ENCODE results near the gene SEPTIN3. TPM values are rescaled to one million over a fixed set of nuclear protein-coding genes. Genes with fewer than 3 reads are reported as not detected.

SEPTIN3 gene
- polyA plus RNA-seq, 1 donor from 2014 or later: 167 TPM

- Histone ChIP-seq H3K27me3 (ENCODE audit: insufficient read depth, low read depth, low read length) (no peaks in the 10 kb centered on the region), H3K27ac (ENCODE audit: low read length) (no peak overlapping the region), H3F3A (ENCODE audit: insufficient read depth, low read length, poor library complexity, severe bottlenecking) (no peaks in the 10 kb centered on the region), H3K36me3 (ENCODE audit: insufficient read depth, low read length) (peaks cover 6% of the 10 kb centered on the region), H4K20me1 (ENCODE audit: insufficient read depth) (no peaks in the 10 kb centered on the region), H3K9me2 (ENCODE audit: insufficient read depth, low read length) (no peaks in the 10 kb centered on the region), H3K9ac (ENCODE audit: low read length) (no peak overlapping the region), H2AFZ (ENCODE audit: low read depth, low read length) (no peak overlapping the region), H3K4me2 (ENCODE audit: low read length) (no peak overlapping the region), H3K9me3 (ENCODE audit: low read length) (no peaks in the 10 kb centered on the region), H3K79me2 (replicated peaks; ENCODE audit: insufficient read depth, low read length) (no peaks in the 10 kb centered on the region), H3K4me3 (ENCODE audit: low read length) (no peak overlapping the region)
- no peak for TF ChIP-seq TAF1 (IDR thresholded peaks at IDR 0.05; ENCODE audit: low read depth)
- no peak for TF ChIP-seq POLR2AphosphoS5 (IDR thresholded peaks at IDR 0.05)
- no peak for TF ChIP-seq RAD21 (conservative IDR thresholded peaks at IDR 0.05)
- TF ChIP-seq MXI1 (conservative IDR thresholded peaks at IDR 0.05; ENCODE audit: poor library complexity, severe bottlenecking): no peak
- TF ChIP-seq SMC3 (conservative IDR thresholded peaks at IDR 0.05; ENCODE audit: poor library complexity): no peak
- TF ChIP-seq EP300 (conservative IDR thresholded peaks at IDR 0.05; ENCODE audit: poor library complexity, severe bottlenecking): no peak
- TF ChIP-seq, protein P1, sequence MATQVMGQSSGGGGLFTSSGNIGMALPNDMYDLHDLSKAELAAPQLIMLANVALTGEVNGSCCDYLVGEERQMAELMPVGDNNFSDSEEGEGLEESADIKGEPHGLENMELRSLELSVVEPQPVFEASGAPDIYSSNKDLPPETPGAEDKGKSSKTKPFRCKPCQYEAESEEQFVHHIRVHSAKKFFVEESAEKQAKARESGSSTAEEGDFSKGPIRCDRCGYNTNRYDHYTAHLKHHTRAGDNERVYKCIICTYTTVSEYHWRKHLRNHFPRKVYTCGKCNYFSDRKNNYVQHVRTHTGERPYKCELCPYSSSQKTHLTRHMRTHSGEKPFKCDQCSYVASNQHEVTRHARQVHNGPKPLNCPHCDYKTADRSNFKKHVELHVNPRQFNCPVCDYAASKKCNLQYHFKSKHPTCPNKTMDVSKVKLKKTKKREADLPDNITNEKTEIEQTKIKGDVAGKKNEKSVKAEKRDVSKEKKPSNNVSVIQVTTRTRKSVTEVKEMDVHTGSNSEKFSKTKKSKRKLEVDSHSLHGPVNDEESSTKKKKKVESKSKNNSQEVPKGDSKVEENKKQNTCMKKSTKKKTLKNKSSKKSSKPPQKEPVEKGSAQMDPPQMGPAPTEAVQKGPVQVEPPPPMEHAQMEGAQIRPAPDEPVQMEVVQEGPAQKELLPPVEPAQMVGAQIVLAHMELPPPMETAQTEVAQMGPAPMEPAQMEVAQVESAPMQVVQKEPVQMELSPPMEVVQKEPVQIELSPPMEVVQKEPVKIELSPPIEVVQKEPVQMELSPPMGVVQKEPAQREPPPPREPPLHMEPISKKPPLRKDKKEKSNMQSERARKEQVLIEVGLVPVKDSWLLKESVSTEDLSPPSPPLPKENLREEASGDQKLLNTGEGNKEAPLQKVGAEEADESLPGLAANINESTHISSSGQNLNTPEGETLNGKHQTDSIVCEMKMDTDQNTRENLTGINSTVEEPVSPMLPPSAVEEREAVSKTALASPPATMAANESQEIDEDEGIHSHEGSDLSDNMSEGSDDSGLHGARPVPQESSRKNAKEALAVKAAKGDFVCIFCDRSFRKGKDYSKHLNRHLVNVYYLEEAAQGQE (IDR thresholded peaks at IDR 0.05; ENCODE audit: borderline replicate concordance): no peak
- no peak for TF ChIP-seq EZH2 (IDR thresholded peaks at IDR 0.05; ENCODE audit: borderline replicate concordance, insufficient read depth, low read length, poor library complexity, severe bottlenecking)
- TF ChIP-seq CTCF (IDR thresholded peaks at IDR 0.05; ENCODE audit: poor library complexity, severe bottlenecking): no peak
Measured at GRCh38 chr22:41995211-41995610, 26.0 kb downstream of the SEPTIN3 start.

- Histone ChIP-seq H3K36me3 (ENCODE audit: insufficient read depth, low read length) (peaks cover 6% of the 10 kb centered on the region), H3K79me2 (replicated peaks; ENCODE audit: insufficient read depth, low read length) (no peaks in the 10 kb centered on the region), H3K27me3 (ENCODE audit: insufficient read depth, low read depth, low read length) (no peaks in the 10 kb centered on the region), H3K9ac (ENCODE audit: low read length) (no peak overlapping the region), H3K27ac (ENCODE audit: low read length) (no peak overlapping the region), H3F3A (ENCODE audit: insufficient read depth, low read length, poor library complexity, severe bottlenecking) (no peaks in the 10 kb centered on the region), H4K20me1 (ENCODE audit: insufficient read depth) (no peaks in the 10 kb centered on the region), H3K9me3 (ENCODE audit: low read length) (no peaks in the 10 kb centered on the region), H3K9me2 (ENCODE audit: insufficient read depth, low read length) (no peaks in the 10 kb centered on the region), H3K4me3 (ENCODE audit: low read length) (no peak overlapping the region), H3K4me2 (ENCODE audit: low read length) (no peak overlapping the region), H2AFZ (ENCODE audit: low read depth, low read length) (no peak overlapping the region)
- TF ChIP-seq, protein P1 (IDR thresholded peaks at IDR 0.05; ENCODE audit: borderline replicate concordance): no peak
Measured at GRCh38 chr22:41996826-41997225, 27.6 kb downstream of the SEPTIN3 start.
